ENCODE measurements around the gene FFAR1.

FFAR1 gene

DNA sequence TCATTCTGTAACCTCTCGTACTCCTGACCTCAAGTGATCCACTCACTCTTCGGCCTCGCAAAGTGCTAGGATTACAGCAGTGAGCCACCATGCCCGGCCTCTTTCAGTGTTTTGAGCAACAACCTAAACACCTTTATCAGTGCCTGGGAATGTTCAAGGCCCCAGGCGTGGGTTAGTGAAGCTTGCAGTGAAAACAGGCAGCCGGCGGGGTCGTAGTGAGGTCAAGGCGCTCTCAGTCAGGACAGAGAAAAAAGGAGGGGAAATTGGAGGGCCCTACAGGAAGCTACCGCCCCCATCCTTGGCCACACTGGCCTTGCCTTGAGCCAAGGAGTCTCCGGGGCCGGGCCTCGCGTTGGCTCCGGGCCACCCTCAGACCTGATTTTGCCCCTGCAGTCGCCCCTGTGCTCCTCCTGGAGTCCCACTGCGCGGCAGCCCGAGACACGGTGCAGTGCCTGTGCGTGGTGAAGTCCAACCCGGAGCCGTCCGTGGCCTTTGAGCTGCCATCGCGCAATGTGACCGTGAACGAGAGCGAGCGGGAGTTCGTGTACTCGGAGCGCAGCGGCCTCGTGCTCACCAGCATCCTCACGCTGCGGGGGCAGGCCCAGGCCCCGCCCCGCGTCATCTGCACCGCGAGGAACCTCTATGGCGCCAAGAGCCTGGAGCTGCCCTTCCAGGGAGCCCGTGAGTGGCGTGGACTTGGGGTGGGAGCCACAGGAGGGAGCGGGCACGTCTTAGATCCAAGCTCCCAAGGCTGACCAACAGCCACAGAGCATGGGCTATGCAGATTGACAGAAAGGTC is 38.0 kb upstream of the FFAR1 start:
- H3K4me3 ChIP-seq (ENCODE audit: low read depth, low read length), result no peak overlapping the region
- TF ChIP-seq, protein P1, sequence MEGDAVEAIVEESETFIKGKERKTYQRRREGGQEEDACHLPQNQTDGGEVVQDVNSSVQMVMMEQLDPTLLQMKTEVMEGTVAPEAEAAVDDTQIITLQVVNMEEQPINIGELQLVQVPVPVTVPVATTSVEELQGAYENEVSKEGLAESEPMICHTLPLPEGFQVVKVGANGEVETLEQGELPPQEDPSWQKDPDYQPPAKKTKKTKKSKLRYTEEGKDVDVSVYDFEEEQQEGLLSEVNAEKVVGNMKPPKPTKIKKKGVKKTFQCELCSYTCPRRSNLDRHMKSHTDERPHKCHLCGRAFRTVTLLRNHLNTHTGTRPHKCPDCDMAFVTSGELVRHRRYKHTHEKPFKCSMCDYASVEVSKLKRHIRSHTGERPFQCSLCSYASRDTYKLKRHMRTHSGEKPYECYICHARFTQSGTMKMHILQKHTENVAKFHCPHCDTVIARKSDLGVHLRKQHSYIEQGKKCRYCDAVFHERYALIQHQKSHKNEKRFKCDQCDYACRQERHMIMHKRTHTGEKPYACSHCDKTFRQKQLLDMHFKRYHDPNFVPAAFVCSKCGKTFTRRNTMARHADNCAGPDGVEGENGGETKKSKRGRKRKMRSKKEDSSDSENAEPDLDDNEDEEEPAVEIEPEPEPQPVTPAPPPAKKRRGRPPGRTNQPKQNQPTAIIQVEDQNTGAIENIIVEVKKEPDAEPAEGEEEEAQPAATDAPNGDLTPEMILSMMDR (IDR thresholded peaks at IDR 0.05; ENCODE audit: borderline replicate concordance, insufficient read depth, low read depth, low read length), result no peak

DNA sequence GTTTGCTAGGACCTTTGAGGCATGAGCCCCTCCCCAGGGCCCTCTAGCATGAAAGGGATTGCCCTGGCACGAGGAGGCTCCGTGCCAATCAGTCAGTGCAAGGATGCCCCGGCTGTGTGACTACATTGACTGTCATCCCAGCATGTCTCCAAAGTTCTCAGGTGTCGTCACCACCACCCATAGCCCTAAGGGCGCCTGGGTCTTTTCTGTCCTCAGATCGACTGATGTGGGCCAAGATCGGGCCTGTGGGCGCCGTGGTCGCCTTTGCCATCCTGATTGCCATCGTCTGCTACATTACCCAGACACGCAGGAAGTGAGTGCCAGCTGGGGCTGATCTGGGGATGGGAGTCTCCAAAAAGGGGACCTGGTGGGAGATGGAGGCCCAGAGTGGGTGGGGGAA is 37.4 kb upstream of the FFAR1 start:
- TF ChIP-seq, protein P1 (IDR thresholded peaks at IDR 0.05; ENCODE audit: borderline replicate concordance, insufficient read depth, low read depth, low read length), result no peak
- no peak overlapping the region for H3K4me3 ChIP-seq (ENCODE audit: low read depth, low read length)

GRCh38 chr19:35310811-35311465 is 36.8 kb upstream of the FFAR1 start:
- no peak overlapping the region for H3K4me3 ChIP-seq (ENCODE audit: low read depth, low read length)
- TF ChIP-seq, protein P1 (IDR thresholded peaks at IDR 0.05; ENCODE audit: borderline replicate concordance, insufficient read depth, low read depth, low read length), result no peak

GRCh38 chr19:35311901-35312665 is 35.6 kb upstream of the FFAR1 start:
- TF ChIP-seq, protein P1 (IDR thresholded peaks at IDR 0.05; ENCODE audit: borderline replicate concordance, insufficient read depth, low read depth, low read length), result no peak
- no peak overlapping the region for H3K4me3 ChIP-seq (ENCODE audit: low read depth, low read length)

- H3K4me3 ChIP-seq (ENCODE audit: low read depth, low read length), result no peak overlapping the region
- TF ChIP-seq, protein P1 (IDR thresholded peaks at IDR 0.05; ENCODE audit: borderline replicate concordance, insufficient read depth, low read depth, low read length), result no peak
Observed at GRCh38 chr19:35313587-35313986, 34.1 kb upstream of the FFAR1 start.

- H3K4me3 ChIP-seq (ENCODE audit: low read depth, low read length), result no peak overlapping the region
- TF ChIP-seq, protein P1 (IDR thresholded peaks at IDR 0.05; ENCODE audit: borderline replicate concordance, insufficient read depth, low read depth, low read length), result no peak
Observed at GRCh38 chr19:35314031-35314430, 33.7 kb upstream of the FFAR1 start.
